HuH-7 (cell line): ENCODE data around the gene GPRIN2.

Experiments
- DNase-seq: peaks from one replicate; pipeline ENCODE4 v3.0.0; 2011; ENCODE audit warnings: low spot score

Gene GPRIN2

GRCh38 chr10:46549171-46550075 is 7.0 kb downstream of the GPRIN2 start:
- DNase-seq: no peak

GRCh38 chr10:46548498-46549090 is 7.9 kb downstream of the GPRIN2 start:
- DNase-seq: no peak

DNA sequence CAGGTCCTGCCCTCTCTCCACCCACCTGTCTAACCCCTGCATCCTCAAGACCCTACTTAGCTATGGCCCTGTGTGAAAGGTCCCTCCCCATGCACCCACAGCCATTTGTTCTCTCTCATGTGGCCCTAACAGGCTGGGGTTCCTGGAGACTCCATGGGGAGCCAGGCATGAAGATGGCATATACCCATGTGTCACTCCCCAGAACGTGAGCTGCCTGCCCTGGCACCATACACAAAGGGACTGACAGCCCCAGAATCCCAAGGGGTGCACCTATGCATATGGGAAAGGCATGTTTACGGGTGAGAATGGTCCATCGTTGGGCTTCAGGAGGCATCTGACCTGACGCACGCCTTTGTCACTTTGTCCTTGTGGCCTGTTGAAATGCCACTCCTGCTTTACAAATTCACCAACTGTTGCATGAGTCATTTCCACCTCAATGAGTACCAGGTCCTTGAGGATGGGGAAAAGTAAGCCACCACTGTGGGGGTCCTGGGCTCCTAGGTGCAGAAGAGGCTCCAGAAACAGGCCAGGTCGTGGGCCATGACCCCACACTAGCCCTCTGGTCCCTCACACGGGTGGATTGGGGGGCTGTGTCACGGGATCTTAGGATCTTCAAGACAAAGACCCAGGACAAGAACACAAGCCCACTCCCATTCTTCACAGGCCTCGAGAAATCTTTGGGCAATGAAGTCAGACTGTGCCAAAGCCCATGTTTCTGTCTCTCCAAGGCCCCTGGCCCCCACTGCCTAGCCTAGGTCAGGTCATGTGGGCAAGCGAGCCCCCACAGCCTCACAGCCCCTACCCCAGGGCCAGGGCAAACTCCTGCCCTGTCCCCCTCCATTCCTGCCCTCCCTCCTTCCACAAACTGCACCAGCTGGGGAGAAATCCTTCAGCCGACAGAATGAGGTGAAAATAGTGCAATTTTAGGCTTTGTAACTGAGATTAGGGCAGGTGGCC is 8.6 kb downstream of the GPRIN2 start:
- DNase-seq: no peak

GRCh38 chr10:46546591-46547540 is 9.6 kb downstream of the GPRIN2 start:
- DNase-seq: no peak

- DNase-seq: no peak
These were observed 10.4 kb downstream of the GPRIN2 start for GRCh38 chr10:46545861-46546590.

- no peak for DNase-seq
These were observed 11.3 kb downstream of the GPRIN2 start for GRCh38 chr10:46544989-46545791.

DNA sequence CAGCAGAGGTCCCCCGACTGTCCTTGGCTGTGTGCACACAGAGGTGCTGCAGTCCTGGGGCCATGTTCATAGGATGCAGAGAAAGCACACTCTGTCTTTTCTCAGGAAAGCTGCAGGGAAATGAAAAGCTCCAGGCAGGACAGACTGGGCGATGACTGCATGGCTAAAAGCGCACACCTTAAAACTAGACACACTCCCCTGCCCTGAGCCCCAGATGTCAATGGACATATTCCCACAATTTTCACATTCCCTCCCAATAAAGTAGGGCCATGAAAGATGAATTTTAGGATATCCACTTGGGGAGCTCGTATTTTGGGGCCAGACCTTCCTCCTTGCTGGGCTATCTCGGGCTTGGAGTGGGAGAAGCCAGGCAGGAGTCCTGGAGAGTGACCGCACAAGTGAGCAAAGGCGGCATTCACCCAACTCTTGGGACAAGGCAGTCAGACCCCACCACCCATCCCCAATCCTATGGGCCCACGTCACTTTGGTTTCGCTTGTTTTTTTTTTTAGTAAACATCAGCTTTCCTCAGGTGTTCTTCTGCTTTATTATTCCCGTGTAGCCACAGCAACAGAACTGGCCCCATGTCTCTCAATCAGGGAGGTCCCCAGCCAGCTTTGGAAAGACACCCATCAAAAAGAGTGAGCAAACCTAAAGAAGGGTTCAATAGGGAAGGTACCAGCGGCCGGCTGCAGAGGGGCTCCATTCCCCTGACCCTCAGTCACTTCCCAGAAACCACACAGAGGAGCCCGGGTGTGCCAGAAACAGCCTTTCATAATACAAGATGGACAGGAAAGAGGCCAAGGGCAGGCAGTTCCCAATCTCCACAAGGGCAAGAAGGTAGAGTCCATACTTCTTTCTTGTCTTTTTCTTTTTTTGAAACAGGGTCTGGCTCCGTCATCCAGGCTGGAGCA is 12.7 kb downstream of the GPRIN2 start:
- DNase-seq: no peak

DNA sequence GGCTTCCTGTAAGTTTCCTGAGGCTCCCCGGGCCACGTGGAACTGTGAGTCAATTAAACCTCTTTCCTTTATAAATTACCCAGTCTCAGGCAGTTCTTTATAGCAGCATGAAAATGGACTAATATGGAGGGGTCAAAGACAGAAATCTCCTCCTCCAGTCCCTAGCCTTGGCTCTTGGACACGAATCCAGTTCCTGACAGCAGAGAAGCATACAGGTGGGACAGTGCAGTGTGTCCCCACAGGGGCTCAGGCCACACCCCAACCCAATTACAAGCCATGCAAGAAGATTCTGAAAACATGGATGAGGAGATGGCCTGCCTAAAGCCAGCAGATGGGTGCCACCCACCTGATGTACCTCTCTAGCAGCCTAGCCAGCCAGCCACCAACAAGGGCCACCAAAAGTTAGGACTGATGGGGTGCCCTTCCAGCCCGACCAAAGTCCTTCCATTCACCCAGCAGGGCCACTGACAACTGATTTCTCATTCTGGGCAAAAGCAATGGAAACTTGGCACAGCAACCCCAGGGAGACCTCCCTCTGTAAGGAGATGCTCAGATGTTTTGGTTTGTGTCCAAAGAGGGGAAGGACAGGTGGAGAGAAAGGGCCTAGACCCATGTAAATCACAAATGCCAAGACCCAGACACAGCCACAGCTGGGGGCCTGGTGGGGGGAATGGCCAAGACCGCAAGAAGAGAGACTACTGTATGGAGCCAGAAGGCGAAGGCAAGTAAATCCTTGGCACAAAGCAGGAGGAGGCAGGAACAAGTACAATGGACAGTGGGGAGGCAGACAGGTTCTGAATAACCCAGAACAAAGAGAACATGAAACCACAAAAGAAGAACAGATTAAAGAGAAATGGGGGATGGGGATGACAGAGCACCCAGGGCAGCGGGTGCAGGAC is 13.6 kb downstream of the GPRIN2 start:
- DNase-seq: no peak

DNA sequence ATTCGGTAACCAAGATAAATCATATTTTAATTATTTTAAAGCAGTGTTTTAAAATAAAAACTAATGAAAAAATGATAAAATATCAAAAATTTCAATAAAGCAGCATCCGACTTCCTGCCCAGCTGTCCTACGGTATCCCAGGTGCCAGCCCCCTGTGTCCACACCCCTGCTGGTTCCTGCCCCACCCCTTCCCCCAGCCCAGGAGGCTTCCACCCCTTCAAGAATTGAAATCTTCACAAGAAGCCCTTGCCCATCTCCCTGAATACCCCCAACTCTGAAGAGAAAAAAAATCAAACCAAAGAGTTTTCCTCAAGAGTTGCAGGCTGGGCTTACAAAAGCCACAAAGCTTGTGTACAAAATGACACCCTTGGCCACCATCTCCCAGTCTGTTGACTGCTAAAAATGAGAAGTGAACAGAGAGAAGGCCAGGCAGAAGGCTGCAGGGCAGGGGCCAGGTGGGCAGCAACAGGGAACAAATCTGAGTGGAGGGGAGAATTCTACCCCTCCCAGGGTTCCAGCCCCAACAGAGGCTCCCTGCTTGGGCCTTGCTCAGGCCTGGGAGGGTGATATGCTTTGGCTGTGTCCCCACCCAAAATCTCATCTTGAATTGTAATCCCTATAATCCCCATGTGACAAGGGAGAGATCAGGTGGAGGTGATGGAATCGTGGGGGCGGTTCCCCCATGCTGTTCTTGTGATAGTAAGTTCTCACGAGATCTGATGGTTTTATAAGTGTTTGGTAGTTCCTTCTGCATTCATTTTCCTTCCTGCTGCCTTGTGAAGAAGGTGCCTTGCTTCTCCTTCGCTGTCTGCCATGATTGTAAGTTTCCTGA is 14.5 kb downstream of the GPRIN2 start:
- DNase-seq: no peak

- DNase-seq: peak; percentile 64
These were observed 15.3 kb downstream of the GPRIN2 start for GRCh38 chr10:46541017-46541661.

DNA sequence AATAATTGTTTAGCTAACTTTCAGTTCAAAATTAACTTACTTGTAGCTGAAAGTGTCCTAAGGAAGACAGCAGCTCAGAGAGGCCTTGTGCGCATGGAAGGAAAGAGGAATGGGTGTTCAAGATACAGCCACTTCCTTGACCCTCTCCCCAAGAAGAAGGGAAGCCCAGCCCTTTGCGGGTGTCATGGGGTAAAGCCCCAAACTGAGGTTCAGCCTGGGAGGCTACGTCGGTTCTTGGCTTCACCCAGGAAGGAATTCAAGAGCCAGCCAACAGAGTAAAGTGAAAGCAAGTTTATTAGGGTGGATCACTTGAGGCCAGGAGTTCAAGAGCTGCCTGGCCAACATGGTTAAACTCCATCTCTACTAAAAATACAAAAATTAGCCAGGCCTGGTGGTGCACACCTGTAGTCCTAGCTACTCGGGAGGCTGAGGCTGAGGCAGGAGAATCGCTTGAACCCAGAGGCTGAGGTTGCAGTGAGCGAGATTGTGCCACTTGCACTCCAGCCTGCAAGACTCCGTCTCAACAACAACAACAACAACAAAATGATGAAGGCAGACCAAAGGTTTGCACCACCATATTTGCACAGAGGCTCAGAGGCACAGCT is 15.9 kb downstream of the GPRIN2 start:
- no peak for DNase-seq

DNA sequence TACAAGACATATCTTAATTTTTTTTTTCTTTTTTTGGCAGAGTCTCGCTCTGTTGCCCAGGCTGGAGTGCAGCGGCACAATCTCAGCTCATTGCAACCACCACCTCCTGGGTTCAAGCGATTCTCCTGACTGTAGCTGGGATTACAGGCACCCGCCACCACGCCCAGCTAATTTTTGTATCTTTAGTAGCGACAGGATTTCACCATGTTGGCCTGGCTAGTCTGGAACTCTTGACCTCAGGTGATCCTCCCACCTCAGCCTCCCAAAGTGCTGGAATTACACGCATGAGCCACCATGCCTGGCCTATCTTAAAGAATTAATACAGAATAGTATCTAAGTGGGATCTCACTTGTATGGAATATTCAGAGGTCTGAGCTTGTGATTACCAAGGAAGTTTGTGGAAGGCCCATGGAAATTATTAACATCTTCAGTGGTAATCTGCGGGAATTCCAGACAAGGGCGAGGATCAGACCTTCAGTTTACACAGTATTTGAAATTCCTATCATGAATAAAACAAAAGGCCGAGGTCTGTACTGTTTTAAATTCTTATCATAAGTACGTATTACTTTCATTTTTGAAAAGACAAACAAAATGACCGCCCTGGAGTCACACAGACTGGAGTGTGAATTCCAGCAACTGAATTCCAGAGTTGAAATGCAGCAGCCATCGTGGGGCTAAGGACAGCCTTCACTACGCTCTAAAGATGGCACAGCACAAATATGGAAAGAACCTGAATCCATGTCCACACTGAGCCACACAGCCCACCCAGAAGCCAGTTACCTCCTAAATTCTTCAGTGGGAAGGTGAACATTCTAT is 16.7 kb downstream of the GPRIN2 start:
- peak; percentile 65 for DNase-seq

DNA sequence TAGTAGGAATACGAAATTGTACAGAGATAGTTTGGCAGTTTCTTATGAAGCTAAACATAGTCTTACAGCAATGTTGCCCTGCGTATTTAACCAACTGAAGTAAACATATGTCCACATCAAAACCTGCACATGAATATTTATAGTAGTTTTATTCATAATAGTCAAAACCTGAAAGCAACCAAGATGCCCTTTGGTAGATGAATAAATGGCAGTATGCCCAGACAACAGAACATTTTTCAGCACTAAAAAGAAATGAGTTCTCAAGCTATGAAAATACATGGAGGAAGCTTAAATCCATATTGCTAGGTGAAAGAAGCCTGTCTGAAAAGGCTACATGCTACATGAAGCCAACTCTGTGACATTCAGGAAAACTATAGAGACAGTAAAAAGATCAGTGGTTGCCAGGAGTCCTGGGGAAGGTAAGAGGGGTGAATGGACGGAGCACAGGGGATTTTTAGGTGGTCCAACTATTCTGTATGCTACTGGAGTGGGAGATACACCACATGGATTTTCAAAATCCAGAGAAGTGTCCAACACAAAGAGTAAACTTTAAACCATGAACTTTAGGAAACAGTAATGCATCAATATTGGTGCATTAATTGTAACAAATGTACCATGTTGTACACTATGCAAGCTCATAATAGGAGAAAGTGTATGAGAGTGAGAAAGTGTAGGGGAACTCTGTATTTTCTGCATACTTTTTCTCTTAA is 17.6 kb downstream of the GPRIN2 start:
- no peak for DNase-seq

DNA sequence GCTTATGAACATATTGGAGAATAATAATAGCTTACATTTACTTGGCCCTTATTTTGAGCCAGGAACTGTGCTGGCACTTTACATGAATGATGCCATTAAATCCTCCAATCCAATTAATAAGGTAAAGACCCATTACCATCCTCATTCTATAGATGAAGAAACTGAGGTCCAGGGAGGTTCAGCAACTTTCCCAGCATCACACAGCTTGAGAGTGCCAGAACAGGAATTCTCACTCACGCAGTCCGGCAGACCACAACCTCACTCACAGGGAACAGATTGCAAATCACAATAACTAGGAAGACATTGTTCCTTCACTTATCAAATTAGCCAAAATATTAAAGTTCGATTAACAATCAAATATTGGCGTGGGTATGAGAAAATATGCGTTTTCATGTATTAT is 18.3 kb downstream of the GPRIN2 start:
- no peak for DNase-seq
